ENCODE data around the gene ASIC4.

ASIC4 gene

DNA sequence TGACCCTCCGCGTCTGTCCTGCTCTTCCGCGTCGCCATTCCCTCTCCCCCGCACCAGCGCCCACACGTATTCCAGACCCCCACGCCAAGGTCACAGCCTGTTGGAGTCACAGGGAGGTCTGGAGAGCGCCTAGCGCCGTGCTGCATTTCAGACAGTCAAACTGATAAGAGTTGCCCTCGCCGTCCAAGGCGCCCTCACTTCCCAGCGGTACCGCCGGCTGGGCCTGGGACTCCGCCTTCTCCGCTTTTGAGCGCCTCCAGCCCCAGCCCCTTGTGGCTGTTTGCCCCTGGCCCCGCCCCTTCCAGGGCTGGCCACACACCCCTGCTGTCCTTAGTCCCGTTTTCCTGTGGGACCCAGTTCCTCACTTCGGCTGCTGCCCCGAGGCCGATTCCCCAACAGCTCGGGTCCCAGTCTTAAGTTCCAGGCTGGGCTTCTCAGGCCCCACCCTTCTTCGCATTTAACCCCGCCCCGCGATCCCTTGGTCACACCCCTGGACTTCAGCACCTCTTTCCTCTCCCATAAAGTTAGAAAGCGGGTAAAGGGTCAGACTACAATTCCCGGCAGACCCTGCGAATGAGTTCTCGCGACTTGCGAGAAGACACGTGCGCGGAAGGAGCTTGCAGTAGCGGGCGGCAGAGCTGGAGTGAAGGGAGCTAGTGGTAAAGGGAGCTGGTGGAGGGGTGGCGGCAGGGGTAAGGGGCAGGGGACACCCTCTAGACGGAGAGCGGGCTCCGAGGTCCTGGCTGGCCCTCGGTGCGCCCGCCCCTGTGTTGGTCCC, 15.8 kb upstream of the ASIC4 start, which contains the start of gene GMPPA:
TSS of gene GMPPA (plus strand) at position 612 of the 778 bp plus-strand sequence. CDS start 1,085 bp downstream, outside the sequence.
- DNase-seq, result peak; percentile 88 to 97

DNA sequence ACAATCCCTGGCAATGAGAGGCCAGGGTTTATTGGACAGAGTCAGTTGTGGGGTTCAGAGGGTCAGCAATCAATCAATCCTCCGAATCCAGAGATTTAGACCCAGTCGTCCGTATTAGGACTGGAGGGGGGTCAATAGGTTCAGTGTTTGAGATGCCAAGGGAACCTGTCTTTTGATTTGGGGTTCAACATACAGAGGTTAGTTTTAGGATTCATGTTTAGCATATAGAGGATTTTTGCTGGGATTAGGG, 15.3 kb upstream of the ASIC4 start:
- no peak for DNase-seq

DNA sequence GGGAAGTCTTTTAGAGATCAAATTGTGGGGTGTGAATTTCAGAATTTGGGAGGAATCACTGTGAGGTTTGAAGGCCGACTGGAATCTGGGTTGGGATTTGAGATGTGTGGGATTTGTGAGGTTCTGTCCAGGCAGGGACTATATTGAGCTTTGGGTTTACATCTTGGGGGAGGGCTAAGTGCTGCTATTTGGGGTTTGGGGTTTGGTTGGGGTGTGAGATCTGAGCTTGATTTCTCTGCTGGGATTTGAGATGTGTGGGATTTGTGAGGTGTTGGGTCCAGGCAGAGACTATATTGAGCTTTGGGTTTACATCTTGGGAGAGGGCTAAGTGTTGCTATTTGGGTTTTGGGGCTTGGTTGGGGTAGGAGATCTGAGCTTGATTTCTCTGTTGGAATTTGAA, 14.7 kb upstream of the ASIC4 start:
- no peak for DNase-seq

DNA sequence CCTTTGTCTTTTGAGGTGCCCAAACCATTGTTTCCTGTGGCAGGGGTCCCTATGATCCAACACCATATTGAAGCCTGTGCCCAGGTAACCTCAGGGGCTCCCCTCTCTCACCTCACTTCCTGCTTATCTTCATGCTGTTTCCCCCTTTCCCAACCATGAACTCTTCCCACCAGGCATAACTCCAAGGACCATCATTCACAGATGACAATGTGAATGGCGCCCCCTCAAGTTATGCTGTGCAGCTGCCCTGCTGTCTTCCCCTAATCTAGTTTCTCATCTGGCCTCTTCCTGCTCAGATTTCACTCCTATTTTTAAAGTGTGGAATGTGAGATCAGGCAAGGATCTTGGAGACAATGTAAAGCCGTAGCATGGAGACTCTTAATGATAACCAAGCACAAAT, 14.1 kb upstream of the ASIC4 start:
- DNase-seq, result no peak

DNA sequence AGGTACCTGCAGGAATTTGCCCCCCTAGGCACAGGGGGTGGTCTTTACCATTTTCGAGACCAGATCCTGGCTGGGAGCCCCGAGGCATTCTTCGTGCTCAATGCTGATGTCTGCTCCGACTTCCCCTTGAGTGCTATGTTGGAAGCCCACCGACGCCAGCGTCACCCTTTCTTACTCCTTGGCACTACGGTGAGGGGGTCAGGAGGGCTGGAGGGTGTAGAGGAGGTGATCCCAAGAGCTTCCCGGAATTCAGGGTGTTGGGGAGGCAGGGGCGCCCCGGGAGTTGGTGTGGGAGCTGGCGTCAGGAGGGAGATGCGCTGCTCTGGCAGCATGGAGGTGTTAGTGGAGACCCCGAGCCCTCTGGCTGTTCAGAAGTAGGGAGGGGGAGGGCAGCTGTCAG, 12.4 kb upstream of the ASIC4 start:
- DNase-seq, result no peak

DNA sequence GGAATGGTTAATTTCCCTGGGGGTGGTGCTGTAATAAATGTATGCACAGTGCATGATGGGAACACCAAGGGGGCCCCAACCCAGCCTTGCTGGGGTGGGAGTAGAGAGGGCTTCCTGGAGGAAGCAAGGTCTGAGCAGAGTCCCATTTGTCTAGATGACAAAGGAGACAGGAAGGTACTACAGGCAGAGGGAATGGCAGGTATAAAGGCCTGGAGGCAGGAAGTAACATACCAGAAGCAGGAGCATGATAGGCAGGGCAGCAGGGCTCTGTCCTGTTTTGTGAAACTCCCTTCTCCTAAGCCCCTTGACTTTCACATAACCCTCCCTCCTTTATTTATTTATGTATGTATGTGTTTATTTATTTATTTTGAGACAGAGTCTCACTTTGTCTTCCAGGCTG, 11.7 kb upstream of the ASIC4 start:
- no peak for DNase-seq

DNA sequence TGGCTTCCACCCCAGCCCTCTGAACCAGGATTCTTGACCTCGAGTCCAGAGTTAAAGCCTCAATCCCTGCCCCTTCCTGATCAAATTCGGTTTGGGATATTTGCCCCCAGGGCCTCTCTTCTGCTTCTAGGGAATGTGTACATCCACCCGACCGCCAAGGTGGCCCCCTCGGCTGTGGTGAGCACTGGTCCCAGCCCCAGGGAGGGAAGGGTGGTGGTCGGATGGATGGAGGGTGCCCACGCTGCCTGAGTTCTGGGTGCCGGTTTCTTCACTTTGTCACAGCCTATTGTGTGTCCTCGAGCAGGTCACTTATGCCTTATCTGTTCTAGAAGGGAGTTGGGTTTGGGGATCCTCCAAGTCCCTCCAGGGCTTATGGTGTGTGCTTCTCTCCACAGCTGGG, 8.7 kb upstream of the ASIC4 start:
- no peak for DNase-seq

DNA sequence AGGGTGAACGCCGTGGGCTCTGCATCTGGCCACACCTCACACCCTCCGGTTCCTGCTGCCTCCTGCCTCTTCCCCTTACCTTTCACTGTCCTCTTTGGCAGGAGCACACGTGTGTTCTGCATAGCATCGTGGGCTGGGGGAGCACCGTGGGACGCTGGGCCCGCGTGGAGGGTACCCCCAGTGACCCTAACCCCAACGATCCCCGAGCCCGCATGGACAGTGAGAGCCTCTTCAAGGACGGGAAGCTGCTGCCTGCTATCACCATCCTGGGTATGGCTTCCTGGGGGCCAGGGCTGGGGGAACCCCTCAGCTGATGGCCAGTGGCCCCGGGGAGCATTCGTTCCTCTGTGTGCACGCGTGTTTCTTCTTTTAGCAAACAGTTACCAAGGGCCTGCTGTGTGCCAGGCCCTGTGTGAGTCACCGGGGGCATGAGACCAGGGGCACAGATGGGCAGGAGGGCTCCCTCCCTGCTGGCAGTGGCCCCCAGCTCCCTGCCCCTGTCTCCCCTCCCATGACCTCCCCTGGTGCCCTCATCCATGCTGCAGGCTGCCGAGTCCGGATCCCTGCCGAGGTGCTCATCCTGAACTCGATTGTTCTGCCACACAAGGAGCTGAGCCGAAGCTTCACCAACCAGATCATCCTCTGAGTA, 8.0 kb upstream of the ASIC4 start:
- DNase-seq, result no peak

DNA sequence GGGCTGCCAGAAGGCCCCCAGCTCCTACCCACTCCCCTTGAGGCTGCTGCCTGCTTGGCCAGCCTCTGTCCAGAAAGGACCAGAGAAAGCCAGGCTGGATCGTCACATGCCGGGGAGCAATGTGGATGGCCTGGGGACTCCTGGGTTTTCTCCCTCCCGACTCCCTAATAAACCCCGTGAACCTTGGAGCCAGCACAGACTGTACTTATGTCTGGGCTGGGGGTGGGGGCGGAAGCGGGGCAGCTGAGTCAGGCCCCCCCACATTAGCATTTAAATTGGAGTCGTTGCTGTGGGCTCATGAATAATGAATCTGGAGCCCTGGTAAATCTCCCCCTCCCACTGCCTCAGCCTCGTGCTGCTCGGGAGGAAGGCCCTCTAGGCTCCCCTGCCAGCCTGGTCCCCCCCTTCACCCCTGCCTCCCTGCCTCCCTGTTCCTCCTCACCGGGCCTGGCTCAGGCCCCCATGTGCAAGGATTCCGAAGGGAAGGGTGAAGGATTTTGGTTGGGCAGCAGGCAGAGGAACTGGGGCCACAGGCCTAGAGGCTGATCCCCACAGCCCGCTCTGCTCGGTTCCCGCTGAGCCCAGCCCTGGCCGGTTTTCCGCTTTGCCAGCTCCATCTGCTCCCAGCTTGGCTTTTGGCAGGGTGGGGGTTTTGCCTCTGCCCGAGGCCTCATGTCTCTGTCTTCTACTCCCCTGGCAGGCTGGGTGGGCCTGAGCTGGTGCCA, 7.3 kb upstream of the ASIC4 start:
- DNase-seq, result no peak

DNA sequence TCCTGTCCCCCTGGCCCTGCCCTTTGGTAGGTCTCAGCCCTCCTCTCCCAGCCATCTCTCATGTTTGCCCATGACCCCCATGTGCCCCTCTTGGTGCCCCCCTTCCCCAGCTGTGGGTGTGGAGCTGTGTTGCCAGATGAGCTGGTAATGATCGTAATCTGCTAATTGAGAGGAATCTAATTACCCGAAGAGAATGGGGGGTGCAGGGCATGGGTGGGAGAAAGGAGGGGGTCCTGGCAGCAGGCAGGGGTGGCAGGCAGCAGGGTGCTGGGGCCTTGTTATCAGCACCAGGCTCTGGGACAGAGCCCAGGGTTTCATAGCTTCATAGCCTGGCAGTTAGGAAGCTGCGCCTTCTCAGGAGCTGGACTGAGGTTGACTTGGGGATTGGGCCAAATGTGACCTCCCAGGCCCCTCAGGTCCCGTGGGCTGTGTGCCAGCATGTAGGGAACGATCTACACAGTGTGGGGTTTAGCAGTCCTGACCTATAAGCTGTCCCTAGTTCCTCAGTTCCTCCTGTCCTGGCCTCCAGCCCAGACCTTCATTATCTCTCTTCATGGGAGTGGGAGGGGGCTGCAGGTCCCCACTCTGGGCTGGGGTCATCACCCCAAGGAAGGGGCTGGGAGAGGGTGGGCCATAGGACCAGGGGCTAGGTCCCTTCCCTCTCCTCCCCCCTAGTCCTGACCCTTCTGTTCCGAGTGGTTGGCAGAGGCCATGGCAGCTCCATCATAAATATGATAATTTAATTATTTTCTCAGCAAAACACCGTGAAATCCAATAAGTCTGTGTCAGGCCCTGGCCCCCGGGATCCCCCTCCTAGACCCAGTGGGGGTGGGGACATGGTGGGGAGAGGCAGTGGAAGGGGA, 6.5 kb upstream of the ASIC4 start:
- no peak for DNase-seq

DNA sequence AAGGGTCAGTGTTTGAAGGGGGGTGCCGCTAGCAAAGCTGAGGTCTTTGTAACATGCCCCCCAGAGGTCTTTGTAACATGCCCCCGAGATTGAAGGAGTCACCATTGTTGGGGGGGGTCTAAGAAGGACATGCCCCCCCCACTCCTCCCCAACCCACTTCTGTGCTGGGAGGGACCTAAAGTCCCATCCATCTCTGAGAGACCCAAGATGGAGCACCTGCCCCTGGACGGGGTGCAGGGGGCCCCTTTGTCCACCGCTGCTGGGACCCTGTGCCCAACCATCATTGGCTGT, 5.9 kb upstream of the ASIC4 start:
- DNase-seq, result no peak

DNA sequence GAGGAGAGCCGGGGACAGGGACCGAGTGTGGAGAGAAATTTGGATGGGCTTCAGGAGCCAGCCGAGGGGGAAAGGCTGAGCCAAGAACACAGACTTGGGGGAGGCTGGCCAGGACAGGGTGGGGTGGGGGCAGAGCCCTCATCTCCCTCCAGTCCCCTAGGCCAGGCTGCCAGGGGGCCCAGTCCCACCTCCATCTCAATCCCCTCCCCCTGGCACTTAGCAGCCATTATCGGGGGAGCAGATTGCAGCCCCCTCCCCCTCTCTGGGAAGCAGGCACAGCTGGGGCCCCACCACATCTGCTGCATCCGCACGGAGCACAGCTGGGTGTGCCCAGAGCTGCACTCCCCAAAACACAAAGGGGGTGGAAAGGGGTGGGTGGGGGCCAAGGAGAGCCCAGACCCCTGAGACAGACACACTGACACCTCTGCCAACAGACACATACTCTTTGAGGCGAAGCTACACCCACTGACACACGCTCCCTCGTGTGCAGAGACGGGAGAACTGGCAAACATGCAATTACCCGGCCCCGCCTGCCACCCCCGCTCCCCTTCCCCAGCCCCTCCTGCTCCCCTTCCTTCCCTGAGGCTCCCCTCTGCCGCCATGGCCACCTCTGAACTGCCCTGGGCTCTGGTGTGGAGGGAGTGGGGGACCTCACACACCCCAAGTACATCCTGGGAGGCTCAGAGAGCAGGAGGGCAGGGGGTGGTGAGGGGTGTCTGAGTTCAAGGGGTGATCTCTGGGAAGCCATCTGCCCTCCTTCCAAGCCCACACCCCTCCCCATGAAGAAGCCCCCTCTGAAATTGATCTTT, 5.1 kb upstream of the ASIC4 start:
- no peak for DNase-seq

DNA sequence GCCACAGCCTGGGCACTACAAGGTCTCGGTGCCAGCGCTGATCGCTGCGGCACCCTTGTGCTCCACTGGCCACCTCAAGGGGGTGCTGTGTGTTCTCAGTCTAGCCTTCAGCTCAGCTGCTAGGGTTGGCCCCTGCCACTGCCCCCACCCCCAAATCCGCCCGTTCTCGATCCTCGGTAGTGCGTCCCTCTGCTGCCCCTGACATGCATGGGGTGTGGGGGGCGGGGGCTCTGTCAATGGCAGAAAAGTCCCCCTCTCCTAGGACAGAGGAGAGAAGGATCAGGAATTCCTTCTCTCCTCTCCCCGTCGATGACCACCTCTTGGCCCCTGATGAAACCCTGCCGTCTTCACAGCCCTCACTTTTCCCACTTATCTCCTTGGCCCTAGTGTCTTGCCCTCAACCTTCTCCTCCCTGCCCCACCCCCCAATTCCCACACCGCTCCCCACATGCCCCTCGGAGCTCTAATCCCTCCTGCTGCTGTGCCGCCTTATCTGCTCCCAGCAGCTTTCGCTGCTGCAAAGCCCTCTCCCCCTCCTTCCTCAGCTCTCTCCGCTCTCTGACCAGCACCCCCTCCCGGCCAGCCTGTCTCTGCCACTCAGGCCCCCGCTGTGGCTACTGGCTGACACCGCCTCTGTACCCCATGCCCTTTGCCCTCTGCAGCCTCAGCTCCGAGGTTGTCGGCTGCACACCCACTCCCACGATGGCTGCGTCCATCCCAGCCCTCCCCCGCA, 4.3 kb upstream of the ASIC4 start:
- DNase-seq, result peak; percentile 22 to 26

DNA sequence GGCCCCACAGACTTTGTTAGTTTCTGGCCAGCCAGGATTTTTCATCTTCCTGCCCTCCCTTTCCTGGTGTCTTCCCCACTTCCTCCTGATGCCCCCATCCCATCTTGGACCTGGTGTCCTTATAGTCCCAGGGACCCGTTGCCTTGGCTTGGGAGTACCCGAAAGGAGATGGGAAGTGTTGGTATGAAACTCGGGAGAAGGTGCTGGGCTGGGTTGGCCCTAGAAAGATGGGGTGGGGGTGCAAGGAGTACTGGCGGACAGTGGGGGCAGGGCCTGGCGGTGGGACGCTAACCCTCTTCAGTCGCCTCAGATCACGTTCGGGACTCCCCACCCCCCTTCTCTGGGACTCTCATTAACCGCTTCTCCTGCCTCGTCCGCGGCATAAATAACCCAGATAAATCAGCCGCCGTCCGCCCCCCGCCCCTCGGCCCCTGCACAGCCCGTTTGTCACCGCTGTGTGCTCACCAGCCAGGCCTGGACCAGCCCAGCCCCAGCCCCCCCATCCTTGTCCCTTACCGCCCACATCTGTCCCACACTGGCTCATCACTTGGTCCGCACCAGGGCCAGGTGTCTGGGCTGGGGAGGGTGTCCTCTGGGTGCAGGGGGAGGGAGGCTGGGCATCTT, 3.7 kb upstream of the ASIC4 start:
- DNase-seq, result no peak

DNA sequence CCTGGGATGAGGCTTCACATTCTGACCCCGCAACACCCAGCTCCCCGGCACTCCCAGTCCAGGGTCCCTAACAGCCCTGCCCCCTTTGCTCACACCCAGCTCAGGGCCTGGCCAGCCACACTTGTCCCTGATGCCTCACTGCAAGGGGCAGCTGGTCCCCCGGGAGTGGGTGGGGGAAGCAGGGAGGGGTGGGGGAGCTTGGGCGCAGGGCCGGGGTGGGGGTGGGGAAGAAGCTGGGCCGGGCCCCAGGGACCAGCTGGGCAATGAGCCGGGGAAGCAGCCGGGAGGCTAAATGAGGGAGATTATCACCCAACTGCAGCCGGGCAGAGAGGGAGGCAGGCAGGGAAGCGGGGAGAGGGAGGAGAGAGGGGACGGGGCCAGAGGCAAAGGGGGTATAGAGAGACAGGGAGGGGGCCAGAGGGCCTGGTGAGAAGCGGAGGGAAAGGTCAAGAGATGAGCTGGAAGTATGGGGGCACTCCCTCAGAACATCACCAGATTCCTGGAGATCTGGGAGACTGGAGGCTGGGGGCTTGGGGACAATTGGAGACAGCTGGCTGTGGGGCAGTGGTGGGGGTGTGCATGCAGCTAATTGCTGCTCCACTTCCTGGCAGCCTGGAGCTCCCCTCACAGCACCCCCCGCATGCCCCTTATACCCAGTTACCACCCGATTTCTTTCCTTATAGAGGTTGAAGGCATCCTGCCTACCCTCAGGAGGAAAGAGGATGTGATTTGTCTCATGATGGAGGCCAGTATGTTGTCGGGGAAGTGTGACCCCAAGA, 2.5 kb upstream of the ASIC4 start:
- no peak for DNase-seq

DNA sequence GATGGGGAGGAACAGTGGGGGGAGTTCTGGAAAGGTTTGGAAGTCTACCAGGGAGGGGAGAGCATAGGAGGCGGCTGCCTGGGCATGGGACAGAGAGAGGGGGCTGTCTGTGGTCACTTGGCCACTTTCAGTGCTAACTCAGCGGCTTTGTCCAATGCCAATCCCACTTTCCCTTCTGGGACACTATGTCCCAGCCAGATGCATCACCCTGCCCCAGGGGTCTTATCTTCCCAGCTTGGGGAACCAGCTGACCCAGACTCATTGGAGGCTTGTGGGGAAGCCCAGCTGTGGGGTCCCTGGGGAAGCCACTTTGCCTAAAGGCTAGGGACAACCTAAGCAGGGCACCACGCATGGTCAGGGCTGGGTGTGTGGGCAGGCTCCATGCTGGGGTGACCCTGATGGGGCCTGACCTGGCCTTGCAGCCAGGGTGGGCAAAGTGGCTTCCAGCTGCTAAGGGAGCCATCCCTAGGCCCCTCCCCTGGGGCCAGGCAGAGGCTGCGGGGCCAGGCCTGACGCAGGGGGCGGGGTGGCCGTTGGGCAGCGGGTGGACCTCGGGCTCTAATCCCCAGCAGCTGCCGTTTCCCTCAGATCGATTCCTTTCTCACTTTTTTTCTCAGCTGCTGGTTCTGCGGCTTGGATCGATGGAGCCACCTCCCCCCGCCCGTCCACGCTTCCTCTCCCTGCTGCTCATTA, 1.6 kb upstream of the ASIC4 start:
- DNase-seq, result no peak

DNA sequence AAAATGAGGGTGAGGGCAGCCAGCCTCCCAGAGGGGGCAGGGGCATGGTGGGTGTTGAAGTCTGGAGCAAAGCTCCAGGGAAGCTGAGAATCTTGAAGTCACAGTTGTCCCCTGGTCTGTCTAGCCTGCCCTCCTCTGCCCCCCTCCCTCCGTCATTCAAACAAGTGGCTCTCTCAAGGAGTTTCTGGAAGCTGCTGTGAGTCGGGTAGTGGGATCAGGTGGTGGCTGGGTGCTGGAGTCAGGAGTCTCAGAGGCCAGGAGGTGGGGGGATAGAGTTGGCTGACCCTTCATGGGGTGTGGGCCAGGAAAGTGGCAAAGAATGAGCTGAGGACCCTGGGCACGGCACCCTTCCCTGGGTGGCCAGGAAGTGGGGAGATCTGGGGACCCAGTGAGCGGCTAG, 495 bp upstream of the ASIC4 start:
- no peak for DNase-seq

DNA sequence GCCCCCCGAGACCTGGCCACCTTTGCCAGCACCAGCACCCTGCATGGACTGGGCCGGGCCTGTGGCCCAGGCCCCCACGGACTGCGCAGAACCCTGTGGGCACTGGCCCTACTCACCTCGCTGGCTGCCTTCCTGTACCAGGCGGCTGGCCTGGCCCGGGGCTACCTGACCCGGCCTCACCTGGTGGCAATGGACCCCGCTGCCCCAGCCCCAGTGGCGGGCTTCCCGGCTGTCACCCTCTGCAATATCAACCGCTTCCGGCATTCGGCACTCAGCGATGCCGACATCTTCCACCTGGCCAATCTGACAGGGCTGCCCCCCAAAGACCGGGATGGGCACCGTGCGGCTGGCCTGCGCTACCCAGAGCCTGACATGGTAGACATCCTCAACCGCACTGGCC, 554 bp downstream of the ASIC4 start:
- DNase-seq, result no peak

DNA sequence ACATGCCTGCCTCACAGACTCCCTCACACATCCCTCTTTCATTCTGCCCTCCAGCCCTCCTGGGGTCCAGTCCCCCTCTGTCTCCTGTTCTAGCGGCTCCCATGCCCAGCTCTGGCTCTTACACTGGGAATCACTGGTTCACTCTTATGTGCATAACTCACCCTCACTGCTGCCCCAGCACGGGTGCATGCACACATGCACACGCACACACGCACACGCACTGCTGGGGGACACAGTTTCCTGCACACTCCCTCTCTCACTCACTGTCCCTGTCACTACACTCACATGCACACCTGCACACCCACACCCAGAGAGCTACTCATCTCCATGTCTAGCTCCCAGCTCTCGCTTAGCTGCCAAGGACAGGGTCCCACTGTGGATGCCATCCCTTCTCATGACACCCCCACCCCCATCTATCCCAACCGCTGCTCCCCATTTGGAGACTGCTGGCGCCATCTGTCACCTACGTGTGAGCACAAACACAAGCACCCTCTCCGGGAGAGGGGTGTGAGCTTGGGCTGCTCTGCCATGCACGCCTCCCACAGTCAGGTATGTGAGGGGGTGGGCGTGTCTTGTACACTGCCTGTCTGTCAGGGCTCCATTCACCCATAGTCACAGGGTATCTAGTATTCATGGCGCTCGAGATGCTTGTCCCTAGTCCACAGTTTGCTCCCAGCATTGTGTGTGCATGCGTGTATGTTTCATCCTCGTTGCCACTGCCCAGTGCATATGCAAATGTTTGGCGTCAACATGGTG, 1.8 kb downstream of the ASIC4 start:
- DNase-seq, result no peak

All from bone marrow (tissue), 2 donors.